ENCODE data around the gene NUP43. TPM values are rescaled to one million over a fixed set of nuclear protein-coding genes. Genes with fewer than 3 reads are reported as not detected.

The NUP43 gene
- polyA plus RNA-seq, 1 donor from 2014 or later: 26.9 TPM

DNA sequence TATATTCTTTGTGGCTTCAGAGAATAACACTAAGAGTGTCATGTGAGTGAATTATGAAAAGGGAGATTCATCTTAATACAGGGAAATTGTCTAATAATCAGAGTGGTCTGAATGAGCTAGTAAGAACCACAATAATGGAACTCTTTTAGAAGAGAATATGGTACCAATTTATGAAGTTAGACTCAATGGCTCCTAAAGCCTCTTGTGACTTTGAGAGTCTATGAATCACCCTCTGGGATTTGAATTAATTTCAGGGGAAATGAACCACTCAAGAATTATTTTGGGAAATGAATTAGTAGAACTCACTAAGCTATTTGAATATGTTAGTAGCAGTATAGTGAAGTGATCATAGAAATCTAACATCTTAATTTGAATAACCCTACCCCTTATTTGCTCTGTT, 17.5 kb upstream of the NUP43 start:
- Histone ChIP-seq H3K27me3 (ENCODE audit: insufficient read depth, low read depth, low read length) (no peaks in the 10 kb centered on the region), H3K9me2 (ENCODE audit: insufficient read depth, low read length) (no peaks in the 10 kb centered on the region)

DNA sequence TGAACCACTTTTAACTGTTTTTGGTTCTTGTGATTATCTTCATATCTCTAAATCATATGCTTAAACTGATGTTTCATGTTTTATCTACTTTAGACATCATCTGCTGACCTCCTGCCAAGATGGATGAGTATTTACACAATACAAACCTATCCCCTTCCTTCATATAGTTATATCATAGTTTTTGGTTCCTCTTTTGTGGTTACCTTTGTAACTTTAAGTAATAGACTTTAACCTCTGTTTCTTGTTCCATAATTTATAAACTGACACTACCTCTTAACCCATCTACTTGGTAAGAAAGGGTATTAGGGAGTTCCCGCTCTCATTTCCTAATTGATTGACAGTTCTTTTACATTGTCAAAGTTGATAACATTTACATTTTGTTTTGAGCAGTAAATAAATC, 15.1 kb upstream of the NUP43 start:
- no peak overlapping the region for H3K4me2 ChIP-seq (ENCODE audit: low read length)
- TF ChIP-seq EZH2 (IDR thresholded peaks at IDR 0.05; ENCODE audit: borderline replicate concordance, insufficient read depth, low read length, poor library complexity, severe bottlenecking) (no peak), RAD21 (conservative IDR thresholded peaks at IDR 0.05) (no peak), TAF1 (IDR thresholded peaks at IDR 0.05; ENCODE audit: low read depth) (no peak), SMC3 (conservative IDR thresholded peaks at IDR 0.05; ENCODE audit: poor library complexity) (no peak), EP300 (conservative IDR thresholded peaks at IDR 0.05; ENCODE audit: poor library complexity, severe bottlenecking) (no peak), POLR2AphosphoS5 (IDR thresholded peaks at IDR 0.05) (no peak), MXI1 (conservative IDR thresholded peaks at IDR 0.05; ENCODE audit: poor library complexity, severe bottlenecking) (no peak)
- TF ChIP-seq, protein P1, sequence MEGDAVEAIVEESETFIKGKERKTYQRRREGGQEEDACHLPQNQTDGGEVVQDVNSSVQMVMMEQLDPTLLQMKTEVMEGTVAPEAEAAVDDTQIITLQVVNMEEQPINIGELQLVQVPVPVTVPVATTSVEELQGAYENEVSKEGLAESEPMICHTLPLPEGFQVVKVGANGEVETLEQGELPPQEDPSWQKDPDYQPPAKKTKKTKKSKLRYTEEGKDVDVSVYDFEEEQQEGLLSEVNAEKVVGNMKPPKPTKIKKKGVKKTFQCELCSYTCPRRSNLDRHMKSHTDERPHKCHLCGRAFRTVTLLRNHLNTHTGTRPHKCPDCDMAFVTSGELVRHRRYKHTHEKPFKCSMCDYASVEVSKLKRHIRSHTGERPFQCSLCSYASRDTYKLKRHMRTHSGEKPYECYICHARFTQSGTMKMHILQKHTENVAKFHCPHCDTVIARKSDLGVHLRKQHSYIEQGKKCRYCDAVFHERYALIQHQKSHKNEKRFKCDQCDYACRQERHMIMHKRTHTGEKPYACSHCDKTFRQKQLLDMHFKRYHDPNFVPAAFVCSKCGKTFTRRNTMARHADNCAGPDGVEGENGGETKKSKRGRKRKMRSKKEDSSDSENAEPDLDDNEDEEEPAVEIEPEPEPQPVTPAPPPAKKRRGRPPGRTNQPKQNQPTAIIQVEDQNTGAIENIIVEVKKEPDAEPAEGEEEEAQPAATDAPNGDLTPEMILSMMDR (IDR thresholded peaks at IDR 0.05; ENCODE audit: poor library complexity, severe bottlenecking): no peak
- TF ChIP-seq, protein P2, sequence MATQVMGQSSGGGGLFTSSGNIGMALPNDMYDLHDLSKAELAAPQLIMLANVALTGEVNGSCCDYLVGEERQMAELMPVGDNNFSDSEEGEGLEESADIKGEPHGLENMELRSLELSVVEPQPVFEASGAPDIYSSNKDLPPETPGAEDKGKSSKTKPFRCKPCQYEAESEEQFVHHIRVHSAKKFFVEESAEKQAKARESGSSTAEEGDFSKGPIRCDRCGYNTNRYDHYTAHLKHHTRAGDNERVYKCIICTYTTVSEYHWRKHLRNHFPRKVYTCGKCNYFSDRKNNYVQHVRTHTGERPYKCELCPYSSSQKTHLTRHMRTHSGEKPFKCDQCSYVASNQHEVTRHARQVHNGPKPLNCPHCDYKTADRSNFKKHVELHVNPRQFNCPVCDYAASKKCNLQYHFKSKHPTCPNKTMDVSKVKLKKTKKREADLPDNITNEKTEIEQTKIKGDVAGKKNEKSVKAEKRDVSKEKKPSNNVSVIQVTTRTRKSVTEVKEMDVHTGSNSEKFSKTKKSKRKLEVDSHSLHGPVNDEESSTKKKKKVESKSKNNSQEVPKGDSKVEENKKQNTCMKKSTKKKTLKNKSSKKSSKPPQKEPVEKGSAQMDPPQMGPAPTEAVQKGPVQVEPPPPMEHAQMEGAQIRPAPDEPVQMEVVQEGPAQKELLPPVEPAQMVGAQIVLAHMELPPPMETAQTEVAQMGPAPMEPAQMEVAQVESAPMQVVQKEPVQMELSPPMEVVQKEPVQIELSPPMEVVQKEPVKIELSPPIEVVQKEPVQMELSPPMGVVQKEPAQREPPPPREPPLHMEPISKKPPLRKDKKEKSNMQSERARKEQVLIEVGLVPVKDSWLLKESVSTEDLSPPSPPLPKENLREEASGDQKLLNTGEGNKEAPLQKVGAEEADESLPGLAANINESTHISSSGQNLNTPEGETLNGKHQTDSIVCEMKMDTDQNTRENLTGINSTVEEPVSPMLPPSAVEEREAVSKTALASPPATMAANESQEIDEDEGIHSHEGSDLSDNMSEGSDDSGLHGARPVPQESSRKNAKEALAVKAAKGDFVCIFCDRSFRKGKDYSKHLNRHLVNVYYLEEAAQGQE (IDR thresholded peaks at IDR 0.05; ENCODE audit: borderline replicate concordance): no peak
- H3K27me3 ChIP-seq (ENCODE audit: insufficient read depth, low read depth, low read length): no peaks in the 10 kb centered on the region
- H3F3A ChIP-seq (ENCODE audit: insufficient read depth, low read length, poor library complexity, severe bottlenecking): no peaks in the 10 kb centered on the region
- H3K79me2 ChIP-seq (replicated peaks; ENCODE audit: insufficient read depth, low read length): peaks cover 26% of the 10 kb centered on the region
- H3K9me3 ChIP-seq (ENCODE audit: low read length): no peaks in the 10 kb centered on the region
- H2AFZ ChIP-seq (ENCODE audit: low read depth, low read length): no peak overlapping the region
- no peaks in the 10 kb centered on the region for H3K36me3 ChIP-seq (ENCODE audit: insufficient read depth, low read length)
- H3K27ac ChIP-seq (ENCODE audit: low read length): no peak overlapping the region
- H4K20me1 ChIP-seq (ENCODE audit: insufficient read depth): no peaks in the 10 kb centered on the region
- H3K9me2 ChIP-seq (ENCODE audit: insufficient read depth, low read length): no peaks in the 10 kb centered on the region
- no peak overlapping the region for H3K9ac ChIP-seq (ENCODE audit: low read length)
- no peak overlapping the region for H3K4me3 ChIP-seq (ENCODE audit: low read length)

More for the DNA sequence above, 17.5 kb upstream of the NUP43 start:
- peaks cover 24% of the 10 kb centered on the region for H3K79me2 ChIP-seq (replicated peaks; ENCODE audit: insufficient read depth, low read length)
- H3F3A ChIP-seq (ENCODE audit: insufficient read depth, low read length, poor library complexity, severe bottlenecking): no peaks in the 10 kb centered on the region
- H3K9me3 ChIP-seq (ENCODE audit: low read length): no peaks in the 10 kb centered on the region
- TF ChIP-seq POLR2AphosphoS5 (IDR thresholded peaks at IDR 0.05) (no peak), SMC3 (conservative IDR thresholded peaks at IDR 0.05; ENCODE audit: poor library complexity) (no peak), RAD21 (conservative IDR thresholded peaks at IDR 0.05) (no peak), EP300 (conservative IDR thresholded peaks at IDR 0.05; ENCODE audit: poor library complexity, severe bottlenecking) (no peak), TAF1 (IDR thresholded peaks at IDR 0.05; ENCODE audit: low read depth) (no peak), MXI1 (conservative IDR thresholded peaks at IDR 0.05; ENCODE audit: poor library complexity, severe bottlenecking) (no peak), EZH2 (IDR thresholded peaks at IDR 0.05; ENCODE audit: borderline replicate concordance, insufficient read depth, low read length, poor library complexity, severe bottlenecking) (no peak)
- TF ChIP-seq, protein P2 (IDR thresholded peaks at IDR 0.05; ENCODE audit: borderline replicate concordance): no peak
- TF ChIP-seq, protein P1 (IDR thresholded peaks at IDR 0.05; ENCODE audit: poor library complexity, severe bottlenecking): no peak
- no peak overlapping the region for H3K27ac ChIP-seq (ENCODE audit: low read length)
- H3K4me2 ChIP-seq (ENCODE audit: low read length): no peak overlapping the region
- H2AFZ ChIP-seq (ENCODE audit: low read depth, low read length): no peak overlapping the region
- no peak overlapping the region for H3K9ac ChIP-seq (ENCODE audit: low read length)
- no peaks in the 10 kb centered on the region for H4K20me1 ChIP-seq (ENCODE audit: insufficient read depth)
- H3K36me3 ChIP-seq (ENCODE audit: insufficient read depth, low read length): no peaks in the 10 kb centered on the region
- no peak overlapping the region for H3K4me3 ChIP-seq (ENCODE audit: low read length)
